ENCODE results near the gene SMAD6. TPM values are rescaled to one million over a fixed set of nuclear protein-coding genes. Genes with fewer than 3 reads are reported as not detected.

The SMAD6 gene
- total and polyA plus RNA-seq, 12 donors, result 1.9 to 31.9 (median 7.4) TPM

- intact Hi-C loops (cut with DNase I), result loop anchor here (10.0 kb wide), 2 partner anchors 138 to 148 kb away; no protein-coding TSS in a partner anchor
- WGBS, 4 donors, result 74 to 88% (median 79%) methylated on average over 5 to 6 of the region's 6 CpGs
- no peaks in the 10 kb centered on the region for H3K36me3 ChIP-seq (replicated peaks in 1 of 2)
- no peaks in the 10 kb centered on the region for H3K27me3 ChIP-seq
- no peaks in the 10 kb centered on the region for H3K9me3 ChIP-seq (replicated peaks in 1 of 3)
- H3K4me3 ChIP-seq, result no peak overlapping the region
- no peak for DNase-seq
- peaks cover 0 to 21% of the 10 kb centered on the region in 2 donors for H3K4me1 ChIP-seq (replicated peaks in 1 of 2)
- H3K27ac ChIP-seq, result peak overlapping the region in 1 of 5 donors; percentile 62
- no peak for TF ChIP-seq POLR2A (IDR thresholded peaks at IDR 0.05)
- TF ChIP-seq CTCF (IDR thresholded peaks at IDR 0.05), result no peak
Observed at GRCh38 chr15:66706840-66707239, 4.8 kb downstream of the SMAD6 start.

- 49 to 67% (median 61%) methylated on average over 14 to 16 of the region's 16 CpGs for WGBS, 4 donors
- Histone ChIP-seq H3K27me3 (no peaks in the 10 kb centered on the region), H3K27ac (peak overlapping the region in 1 of 5 donors; percentile 72), H3K4me1 (replicated peaks in 1 of 2) (peaks cover 0 to 21% of the 10 kb centered on the region in 2 donors), H3K9me3 (replicated peaks in 1 of 3) (no peaks in the 10 kb centered on the region), H3K4me3 (no peak overlapping the region), H3K36me3 (replicated peaks in 1 of 2) (no peaks in the 10 kb centered on the region)
- TF ChIP-seq POLR2A (IDR thresholded peaks at IDR 0.05) (no peak), CTCF (IDR thresholded peaks at IDR 0.05) (no peak)
- intact Hi-C loops (cut with DNase I), result loop anchor here (10.0 kb wide), 2 partner anchors 137 to 147 kb away; no protein-coding TSS in a partner anchor
- DNase-seq, result no peak
Observed at GRCh38 chr15:66707310-66708082, 5.5 kb downstream of the SMAD6 start.

- no peaks in the 10 kb centered on the region for H3K36me3 ChIP-seq (replicated peaks in 1 of 2)
- peaks cover 0 to 12% of the 10 kb centered on the region in 2 donors for H3K4me1 ChIP-seq (replicated peaks in 1 of 2)
- H3K4me3 ChIP-seq, result no peak overlapping the region
- no peak for DNase-seq
- intact Hi-C loops (cut with DNase I), result loop anchor here (10.0 kb wide), 2 partner anchors 136 to 146 kb away; no protein-coding TSS in a partner anchor
- H3K27ac ChIP-seq, result no peak overlapping the region
- 91 to 94% (median 93%) methylated on average over 7 of the region's 7 CpGs for WGBS, 4 donors
- no peaks in the 10 kb centered on the region for H3K27me3 ChIP-seq
- TF ChIP-seq CTCF (IDR thresholded peaks at IDR 0.05) (no peak), POLR2A (IDR thresholded peaks at IDR 0.05) (no peak)
- no peaks in the 10 kb centered on the region for H3K9me3 ChIP-seq (replicated peaks in 1 of 3)
Observed at GRCh38 chr15:66708389-66708788, 6.4 kb downstream of the SMAD6 start.

GRCh38 chr15:66709884-66710283 lies 7.8 kb downstream of the SMAD6 start:
- Histone ChIP-seq H3K9me3 (replicated peaks in 1 of 3) (no peaks in the 10 kb centered on the region), H3K27ac (no peak overlapping the region), H3K4me3 (no peak overlapping the region), H3K27me3 (no peaks in the 10 kb centered on the region), H3K36me3 (replicated peaks in 1 of 2) (no peaks in the 10 kb centered on the region), H3K4me1 (replicated peaks in 1 of 2) (peaks cover 0 to 16% of the 10 kb centered on the region in 2 donors)
- 96 to 99% (median 98%) methylated on average over 5 of the region's 5 CpGs for WGBS, 4 donors
- DNase-seq, result no peak
- TF ChIP-seq POLR2A (IDR thresholded peaks at IDR 0.05), result no peak
- intact Hi-C loops (cut with DNase I), result loop anchor here (10.0 kb wide), 2 partner anchors 135 to 145 kb away; no protein-coding TSS in a partner anchor
